ENCODE results near the gene CHID1.

GRCh38 chr11:954392-955153 is 44.0 kb upstream of the CHID1 start:
- TF ChIP-seq, protein P1, sequence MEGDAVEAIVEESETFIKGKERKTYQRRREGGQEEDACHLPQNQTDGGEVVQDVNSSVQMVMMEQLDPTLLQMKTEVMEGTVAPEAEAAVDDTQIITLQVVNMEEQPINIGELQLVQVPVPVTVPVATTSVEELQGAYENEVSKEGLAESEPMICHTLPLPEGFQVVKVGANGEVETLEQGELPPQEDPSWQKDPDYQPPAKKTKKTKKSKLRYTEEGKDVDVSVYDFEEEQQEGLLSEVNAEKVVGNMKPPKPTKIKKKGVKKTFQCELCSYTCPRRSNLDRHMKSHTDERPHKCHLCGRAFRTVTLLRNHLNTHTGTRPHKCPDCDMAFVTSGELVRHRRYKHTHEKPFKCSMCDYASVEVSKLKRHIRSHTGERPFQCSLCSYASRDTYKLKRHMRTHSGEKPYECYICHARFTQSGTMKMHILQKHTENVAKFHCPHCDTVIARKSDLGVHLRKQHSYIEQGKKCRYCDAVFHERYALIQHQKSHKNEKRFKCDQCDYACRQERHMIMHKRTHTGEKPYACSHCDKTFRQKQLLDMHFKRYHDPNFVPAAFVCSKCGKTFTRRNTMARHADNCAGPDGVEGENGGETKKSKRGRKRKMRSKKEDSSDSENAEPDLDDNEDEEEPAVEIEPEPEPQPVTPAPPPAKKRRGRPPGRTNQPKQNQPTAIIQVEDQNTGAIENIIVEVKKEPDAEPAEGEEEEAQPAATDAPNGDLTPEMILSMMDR (IDR thresholded peaks at IDR 0.05; ENCODE audit: low read depth, low read length, poor library complexity, severe bottlenecking) = no peak
- no peak for TF ChIP-seq EZH2phosphoT487 (IDR thresholded peaks at IDR 0.05; ENCODE audit: borderline replicate concordance, low read length)
